ENCODE data around the gene NT5DC4.

The NT5DC4 gene

DNA sequence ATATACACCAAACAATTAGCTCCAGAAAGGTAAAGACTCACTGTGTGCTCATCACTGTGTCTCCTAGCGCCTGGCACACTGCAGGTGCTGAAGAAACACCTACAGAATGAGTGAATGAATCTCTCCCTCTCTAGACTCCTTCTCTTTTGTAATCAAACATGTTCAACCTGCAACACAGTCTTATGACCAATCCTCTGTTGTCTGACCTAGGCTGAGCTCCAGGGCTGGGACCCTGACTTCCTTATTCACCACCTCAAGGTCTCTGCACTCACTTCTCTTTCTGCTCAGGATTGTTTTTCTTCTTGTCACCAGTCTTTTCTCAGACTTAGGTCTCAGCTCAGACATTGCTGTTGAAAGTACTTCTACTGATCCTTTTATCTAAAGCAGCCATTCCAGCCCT is 33.7 kb downstream of the NT5DC4 start:
- no peak for DNase-seq (ENCODE audit: low read depth in 2 of 2)

DNA sequence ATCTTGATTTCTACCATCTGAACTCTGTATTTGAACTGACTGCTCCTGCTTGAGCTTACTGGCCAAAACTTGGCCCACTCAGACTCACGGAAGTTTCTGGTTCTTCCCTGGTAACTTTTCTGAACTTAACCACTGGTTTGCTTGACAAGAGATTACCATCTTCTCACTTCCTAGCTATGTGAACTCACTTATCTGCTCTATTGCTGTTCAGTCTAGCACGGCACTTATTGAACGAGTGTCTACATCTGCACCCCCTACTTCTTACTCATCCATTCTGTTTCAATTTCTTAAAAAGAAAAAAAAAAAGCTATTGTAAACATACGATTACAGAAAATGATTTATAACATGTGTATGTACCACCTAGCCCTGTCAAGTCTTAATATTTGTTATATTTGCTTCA is 34.6 kb downstream of the NT5DC4 start:
- no peak for DNase-seq (ENCODE audit: low read depth in 2 of 2)

DNA sequence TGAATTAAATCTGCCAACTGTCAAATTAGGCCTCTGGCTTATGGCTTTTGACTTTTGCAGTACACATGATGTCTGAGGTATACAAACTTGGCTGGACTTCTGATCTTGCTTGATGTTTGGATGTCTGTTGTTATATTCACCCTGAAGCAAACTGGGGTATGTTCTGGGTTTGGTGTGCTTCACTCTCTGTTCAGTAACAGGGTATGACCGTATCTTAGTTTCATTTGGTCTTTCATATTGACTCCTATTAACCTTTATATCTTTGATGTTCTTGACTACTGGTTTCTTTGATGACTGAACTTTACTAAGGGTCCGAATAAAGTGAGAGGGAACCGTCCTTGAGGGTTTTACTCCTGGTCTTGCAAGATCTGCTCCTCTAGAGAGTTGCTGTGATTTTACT is 35.4 kb downstream of the NT5DC4 start:
- no peak for DNase-seq (ENCODE audit: low read depth in 2 of 2)

DNA sequence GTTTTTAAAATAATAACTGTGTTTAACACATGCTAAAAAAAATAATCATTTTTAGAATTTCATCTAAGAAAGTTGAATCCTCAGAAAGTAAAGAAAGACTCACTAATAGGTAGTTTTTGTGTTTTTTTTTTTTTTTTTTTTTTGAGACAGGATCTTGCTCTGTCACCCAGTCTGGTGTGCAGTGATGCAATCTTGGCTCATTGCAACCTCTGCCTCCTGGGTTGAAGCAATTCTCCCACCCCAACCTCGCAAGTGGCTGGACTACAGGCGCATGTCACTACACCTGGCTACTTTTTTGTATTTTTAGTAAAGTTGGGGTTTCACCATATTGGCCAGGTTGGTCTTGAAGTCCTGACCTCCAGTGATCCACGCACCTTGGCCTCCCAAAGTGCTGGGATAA is 36.4 kb downstream of the NT5DC4 start:
- DNase-seq (ENCODE audit: low read depth in 2 of 2), result no peak

DNA sequence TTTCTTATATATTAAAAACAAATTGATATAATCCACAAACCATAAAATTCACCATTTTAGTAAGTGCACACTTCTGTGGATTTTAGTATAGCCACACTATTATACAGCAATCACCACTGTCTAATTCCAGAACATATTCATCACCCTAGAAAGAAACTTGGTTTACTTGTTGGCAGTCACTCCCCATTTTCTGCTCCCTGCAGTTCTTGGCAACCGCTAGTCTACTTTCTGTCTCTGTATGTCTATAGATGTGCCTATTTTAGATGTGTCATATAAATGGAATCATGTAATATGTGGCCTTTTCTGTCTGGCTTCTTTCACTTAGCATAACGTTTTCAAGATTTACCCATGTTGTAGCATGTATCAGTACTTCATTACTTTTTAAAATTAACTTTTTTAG is 37.9 kb downstream of the NT5DC4 start:
- DNase-seq (ENCODE audit: low read depth in 2 of 2), result no peak

DNA sequence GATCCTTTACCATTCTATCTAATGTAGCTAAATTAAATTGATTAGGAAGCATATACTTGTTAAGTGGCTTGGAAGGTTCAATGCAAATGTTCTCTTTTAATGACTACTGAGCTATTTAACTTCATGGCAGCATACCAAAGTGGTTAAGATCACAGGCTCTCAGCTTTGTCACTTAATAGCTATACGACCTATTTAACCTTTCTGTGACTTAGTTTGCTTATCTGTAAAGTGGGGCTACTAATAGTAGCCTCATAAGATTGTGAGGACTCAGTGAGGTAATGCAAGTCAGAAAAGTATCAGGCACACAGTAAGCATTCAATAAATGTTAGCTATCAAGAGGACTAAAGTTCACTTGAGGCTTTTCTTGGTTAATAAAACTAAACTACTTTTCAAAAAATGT is 39.3 kb downstream of the NT5DC4 start:
- no peak for DNase-seq (ENCODE audit: low read depth in 2 of 2)

DNA sequence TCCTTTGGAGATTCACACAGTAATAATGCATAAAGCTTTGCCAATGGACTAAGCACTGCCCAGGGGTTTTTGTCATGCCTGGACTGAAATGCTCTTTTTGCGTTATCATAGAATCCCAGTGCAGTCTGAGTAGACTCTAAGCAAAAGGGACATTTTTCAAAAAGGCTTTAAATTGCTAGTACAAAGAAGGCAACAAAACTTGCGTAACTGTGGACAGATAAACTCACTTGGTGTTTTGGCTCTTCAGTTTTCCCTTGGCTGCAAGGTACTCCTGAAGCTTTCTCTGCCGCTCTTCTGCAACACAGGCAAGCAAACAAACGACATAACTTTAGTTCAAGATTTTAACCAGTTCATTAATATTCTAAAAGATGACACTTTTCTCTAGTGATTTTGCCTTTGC is 41.5 kb downstream of the NT5DC4 start:
- DNase-seq (ENCODE audit: low read depth in 2 of 2), result no peak

DNA sequence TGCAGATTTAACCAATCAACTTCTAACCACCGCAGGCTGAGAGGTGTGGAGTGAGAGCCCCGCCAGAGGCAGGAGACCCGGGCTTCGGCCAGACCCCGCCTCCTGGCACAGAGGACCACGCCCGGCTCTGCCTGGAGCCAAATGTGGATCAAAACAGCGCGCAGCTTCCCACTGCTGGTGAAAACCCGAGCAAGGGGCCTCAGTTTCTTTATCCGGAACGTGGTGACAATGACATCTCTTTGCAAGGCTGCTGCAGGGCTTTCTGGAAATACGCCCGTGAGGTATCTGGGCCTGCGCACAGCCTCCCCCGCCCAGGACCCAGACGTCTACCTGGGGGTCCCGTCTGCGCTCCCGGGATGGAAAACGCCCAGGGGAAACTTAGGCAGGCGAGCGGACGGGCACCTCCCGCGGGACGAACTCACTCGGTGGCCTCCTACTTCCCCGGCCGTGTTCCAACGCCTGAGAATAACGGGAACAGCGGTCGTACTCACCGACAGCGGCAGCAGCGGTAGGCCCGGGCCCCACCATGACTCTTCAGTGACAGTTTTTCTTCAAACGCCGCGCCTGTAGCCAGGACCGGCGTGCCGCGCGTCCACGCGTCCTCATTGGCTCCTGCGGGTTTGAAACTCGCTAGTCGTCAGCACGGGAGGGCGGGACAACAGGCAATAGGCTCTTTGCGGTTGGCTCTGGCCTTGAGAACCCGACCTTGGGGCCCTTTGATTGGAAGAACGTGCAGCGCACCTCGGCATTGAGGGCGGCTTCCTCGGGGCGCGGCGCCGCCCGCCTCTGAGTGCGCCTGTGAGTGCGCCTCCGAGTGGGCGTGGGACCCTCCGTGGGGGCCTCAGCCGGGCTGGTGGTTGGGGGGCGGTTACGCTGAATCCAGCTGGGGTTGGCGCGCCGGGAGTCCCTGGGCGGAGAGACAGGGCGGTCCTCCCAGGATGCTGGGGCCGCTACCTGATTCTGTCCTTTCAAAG is 43.5 kb downstream of the NT5DC4 start, which contains the start of gene CKAP2L:
TSS of gene CKAP2L (minus strand) at position 539 of the 974 bp plus-strand sequence. CDS start at position 528, 11 bp downstream.
- DNase-seq (ENCODE audit: low read depth in 2 of 2), result peak; percentile 94 to 95

DNA sequence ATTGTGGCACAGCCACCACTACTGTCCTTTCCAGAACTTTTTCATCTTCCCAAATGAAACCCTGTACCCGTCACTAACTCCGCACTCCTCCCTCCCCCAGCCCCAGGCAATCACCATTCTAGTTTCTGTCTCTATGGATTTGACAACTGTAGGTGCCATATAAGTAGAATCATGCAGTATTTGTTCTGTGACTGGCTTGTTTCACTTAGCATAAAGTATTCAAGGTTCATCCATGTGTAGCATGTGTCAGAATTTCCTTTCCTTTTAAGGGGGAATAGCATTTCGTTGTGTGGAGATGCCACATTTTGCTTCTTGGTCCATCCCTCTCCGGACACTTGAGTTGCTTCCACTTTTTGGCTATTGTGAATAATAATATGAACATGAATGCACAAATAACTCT is 44.4 kb downstream of the NT5DC4 start:
- no peak for DNase-seq (ENCODE audit: low read depth in 2 of 2)

DNA sequence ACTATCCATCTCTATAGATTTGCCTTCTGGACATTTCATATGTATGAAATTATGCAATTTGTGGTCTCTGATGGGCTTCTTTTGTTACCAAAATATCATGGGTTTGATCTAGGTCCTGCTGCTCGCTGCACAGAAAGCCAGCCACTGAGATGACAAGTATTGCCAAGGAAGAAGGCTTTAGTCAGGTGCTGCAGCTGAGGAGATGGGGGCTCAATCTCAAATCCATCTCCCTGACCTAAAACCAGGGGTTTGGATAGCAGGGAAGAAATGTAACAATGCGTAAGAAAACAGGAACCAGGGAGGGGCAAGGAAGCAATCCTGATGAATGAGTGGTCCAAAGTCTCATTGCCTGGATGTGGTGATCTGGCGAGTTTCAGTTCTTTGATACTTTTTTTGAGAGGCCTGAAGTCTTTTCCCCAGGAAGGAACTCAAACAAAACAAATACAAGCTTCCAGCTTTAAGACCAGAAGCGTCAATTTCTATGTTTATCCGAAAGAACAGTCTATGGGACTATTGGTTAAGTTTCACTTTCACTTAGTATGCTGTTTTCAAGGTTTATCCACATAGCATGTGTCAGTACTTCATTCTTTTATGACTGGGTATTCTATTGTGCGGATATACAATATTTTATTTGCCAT is 47.0 kb downstream of the NT5DC4 start:
- no peak for DNase-seq (ENCODE audit: low read depth in 2 of 2)

DNA sequence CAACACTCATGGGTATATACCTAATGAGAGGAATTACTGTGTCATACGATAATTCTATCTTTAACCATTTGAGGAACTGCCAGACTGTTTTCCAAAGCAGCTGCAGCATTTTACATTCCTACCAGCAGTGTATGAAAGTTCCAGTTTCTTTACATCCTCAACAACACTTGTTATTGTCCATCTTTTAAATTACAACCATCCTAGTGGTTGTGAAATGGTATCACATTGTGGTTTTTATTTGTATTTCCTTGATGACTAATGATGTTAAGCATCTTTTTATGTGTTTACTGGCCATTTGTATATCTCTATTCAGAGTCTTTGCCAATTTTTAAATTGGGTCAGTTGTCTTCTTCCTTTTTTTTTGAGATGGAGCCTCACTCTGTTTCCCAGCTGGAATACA is 47.6 kb downstream of the NT5DC4 start:
- DNase-seq (ENCODE audit: low read depth in 2 of 2), result no peak

DNA sequence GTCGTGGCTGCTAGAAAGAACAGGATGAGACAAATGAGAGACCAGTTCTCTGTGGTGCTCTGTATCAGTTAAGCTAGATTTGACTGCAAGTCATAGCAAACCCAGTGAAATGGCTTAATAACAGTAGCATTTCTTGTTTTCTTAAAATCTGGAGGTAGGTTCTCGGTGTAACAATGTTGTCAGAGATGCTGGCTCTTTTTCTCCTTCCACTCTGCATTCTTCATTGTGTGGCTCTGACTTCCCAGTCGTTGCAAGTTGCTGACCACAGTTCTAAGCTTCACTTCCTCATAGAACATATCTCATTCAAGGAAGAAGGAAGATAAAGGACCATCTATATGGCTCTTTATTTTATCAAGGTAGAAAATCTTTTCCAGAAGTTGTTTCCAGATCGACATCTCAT is 51.5 kb downstream of the NT5DC4 start:
- DNase-seq (ENCODE audit: low read depth in 2 of 2), result no peak

DNA sequence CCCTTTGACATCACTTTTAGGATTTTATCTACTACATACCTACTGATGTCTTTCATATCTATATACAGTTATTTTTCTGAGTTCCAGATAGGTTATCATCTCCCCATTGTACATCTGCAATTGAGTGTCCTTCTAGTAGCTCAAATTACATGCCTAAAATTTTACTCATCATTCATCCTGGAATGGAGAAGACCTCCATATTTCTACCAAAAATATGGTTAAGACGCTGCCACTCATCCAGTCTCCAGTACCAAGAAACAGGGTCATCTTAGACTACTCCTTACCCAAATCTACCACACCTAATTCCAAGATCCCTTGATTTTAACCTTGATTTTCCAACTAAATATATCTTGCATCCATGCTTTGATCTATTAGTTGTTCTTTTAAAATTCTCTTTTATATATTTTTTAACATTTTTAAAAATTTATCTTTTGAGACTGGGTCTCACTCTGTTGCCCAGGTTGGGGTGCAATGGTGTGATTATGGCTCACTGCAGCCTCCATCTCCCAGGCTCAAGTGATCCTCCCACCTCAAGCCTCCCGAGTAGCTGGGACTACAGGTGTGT is 52.2 kb downstream of the NT5DC4 start:
- no peak for DNase-seq (ENCODE audit: low read depth in 2 of 2)

DNA sequence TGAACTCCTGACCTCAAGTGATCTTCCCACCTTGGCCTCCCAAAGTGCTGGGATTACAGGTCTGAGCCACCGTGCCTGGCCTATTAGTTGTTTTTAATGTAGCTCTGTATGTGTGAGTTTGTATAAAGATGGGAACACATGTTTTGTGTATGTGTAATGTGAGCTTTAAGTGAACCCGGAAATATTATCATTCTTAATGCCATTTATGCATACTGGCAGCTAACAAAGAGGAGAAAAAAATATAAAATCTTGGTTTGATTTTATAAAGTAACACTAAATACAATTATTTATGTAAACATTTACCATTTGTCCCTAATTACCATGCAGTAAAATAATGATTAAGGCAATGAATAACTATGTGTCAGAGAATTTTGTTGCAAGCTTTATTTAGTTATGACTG is 52.7 kb downstream of the NT5DC4 start:
- no peak for DNase-seq (ENCODE audit: low read depth in 2 of 2)

DNA sequence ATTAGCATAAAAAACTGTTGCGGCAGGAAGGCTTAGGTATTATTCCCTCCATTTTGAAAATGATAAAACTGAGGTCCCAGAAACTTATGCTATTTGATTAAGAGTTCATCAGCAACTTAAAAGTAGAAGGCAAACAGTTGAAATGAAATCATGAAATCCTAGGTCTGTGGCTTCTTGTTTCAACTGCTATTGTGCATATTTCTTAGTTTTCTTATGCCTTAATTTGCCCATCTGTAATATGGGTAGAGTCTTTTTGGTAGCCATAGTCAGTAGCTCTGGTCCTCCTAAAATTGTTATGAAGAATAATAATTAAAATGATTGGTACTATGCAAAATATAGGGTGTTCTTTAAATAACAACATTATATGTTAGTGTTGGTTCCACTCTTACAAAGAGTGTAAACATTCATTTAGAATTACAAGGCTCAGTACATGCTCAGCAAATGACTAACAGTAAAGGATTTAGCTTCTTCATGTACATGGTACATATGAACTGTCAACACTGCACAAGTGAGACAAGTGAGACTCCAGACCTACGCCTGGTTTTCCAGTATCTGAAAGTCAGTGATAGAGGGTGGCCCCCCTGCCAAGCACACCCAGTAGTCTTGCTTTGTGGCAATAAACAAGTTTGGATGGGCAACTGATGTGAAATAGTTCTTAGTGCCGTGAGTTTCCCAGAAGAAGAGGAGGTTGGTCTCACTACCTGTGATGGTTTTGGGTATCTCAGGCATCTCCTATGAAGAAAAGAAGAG is 53.9 kb downstream of the NT5DC4 start:
- DNase-seq (ENCODE audit: low read depth in 2 of 2), result no peak

DNA sequence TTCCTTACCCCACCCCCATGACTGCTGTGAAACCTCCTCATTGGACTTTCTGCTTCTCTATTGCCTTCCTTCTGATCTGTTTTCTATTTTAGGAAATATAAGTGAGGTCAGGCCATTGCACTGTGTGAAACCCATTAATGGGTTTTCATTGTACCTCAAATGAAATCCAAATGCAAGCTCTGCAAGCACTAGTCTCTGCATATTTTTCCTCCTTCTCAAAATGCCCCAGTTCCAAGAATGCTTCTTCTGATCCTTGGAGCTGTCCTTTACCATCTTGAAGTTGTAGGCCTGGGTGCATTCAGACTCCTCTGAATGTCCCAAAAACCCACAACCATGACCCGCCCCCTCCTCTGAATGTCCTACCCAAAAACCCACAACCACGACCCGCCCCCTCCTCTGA is 55.3 kb downstream of the NT5DC4 start:
- no peak for DNase-seq (ENCODE audit: low read depth in 2 of 2)

DNA sequence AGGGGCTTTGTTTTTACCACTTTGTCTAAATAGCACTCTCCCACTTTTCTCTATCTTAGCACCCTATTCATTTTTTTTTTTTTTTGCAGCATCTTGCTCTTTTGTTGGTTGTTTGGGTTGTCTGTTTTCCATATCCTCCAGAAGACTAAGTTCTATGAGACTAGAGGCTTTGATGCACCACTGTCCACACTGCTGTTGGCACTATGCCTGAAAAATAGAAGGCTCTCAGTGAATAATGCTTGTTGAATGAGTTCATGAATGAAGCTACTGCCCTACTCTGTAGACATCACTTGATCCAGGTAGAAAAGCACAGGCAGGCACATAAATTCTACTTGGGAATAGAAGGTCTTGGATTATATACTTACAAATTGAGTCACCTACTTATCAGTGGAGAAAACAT is 56.2 kb downstream of the NT5DC4 start:
- DNase-seq (ENCODE audit: low read depth in 2 of 2), result no peak

DNA sequence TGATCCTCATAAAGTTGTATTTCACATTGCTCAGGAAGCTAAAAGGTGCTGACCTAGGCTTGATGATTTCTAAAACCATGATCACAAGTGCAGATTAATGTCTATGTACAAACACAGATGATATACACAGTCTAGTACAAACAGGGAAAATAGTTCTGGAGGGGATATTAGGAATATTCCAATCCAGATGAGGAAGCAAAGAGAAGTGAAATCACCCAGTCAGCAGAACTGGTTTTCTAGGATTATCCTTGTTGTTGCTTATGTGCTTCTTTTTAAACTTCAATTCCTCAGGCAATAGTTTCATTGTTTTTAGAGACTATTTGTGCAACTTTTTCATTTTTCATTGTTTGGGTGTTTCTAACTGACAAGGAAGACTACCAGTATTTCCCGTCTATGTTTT is 58.8 kb downstream of the NT5DC4 start:
- DNase-seq (ENCODE audit: low read depth in 2 of 2), result no peak

DNA sequence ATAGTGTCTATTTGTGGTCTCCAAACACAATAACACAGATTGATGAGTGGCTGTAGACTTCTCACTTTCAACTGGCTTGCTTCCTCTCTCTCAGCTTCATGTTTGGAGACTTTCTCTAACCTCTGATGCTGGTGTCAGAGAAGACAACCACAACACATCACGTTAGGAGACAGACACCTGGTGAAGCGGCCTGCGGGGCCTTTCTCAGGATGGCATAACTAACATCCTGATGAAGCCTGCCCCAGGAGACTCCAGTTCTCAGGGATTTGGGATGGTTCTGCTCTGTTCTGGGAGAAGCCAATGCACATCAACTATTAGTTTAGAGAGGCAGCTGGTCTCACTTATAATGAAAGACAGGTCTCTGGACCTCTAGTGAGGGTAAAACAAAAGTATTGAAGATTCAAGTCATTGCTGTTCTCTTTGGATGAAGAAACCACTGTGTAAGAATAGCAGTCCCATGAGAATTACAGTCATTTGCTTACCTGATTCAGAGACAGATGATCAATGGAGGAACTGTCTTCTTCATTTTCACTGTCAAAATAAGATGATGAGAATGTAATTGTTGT is 61.5 kb downstream of the NT5DC4 start:
- no peak for DNase-seq (ENCODE audit: low read depth in 2 of 2)

DNA sequence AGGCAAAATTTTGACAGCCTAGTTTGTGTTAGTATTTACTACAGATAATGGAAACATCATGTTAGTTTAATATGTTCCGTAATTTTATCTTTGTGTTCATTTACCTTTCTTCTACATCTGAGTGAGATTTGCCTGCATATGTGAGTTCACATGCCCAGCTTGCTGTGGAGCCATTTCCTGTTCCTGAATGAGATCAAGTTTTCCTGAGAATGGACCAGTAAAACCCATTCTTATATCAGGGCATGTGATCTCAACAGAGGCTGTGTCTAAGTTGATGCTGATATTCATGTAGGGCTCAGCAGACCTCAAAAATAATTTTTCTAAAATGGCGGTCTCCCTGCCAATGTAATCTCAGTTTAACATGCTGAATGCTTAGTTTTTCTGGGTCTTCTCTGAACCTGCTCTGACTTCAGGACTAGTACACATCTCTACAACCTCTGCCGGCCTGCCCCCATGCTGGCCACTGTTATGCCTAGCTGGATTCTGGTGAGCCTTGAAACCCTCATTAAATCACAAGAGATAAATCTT is 62.4 kb downstream of the NT5DC4 start:
- no peak for DNase-seq (ENCODE audit: low read depth in 2 of 2)
